OCI-LY7 (cell line): Measurements from ENCODE around the gene BBS5. TPM values are rescaled to one million over a fixed set of nuclear protein-coding genes. Genes with fewer than 3 reads are reported as not detected.

Source experiments
- BruUV-seq: library from RNA; stranded (reverse); fragments of 400-500 nt; replicated peaks from 2 replicates; lab custom pipeline; 2021; lab: Mats Ljungman, UMichigan
- CTCF ChIA-PET: fragments of 300-600 bp; sonication (Branson Sonifier 250); formaldehyde crosslinking; loops from one replicate; lab custom pipeline; 2022; ENCODE audit warnings: antibody characterized with exemption; ENCODE audit not compliant: unreplicated experiment; lab: Charles Lee
- POLR2A ChIA-PET: fragments of 300-600 bp; sonication (Branson Sonifier 250); formaldehyde crosslinking; loops from one replicate; lab custom pipeline; 2022; ENCODE audit warnings: antibody characterized with exemption; lab: Charles Lee
- DNase-seq: peaks from one replicate; pipeline ENCODE4 v3.0.0-alpha.2; 2015; ENCODE audit warnings: low spot score
- H2AFZ ChIP-seq: fragments of 200-600 bp; sonication (generic), shearing (Covaris generic); 2 replicates; pipeline ENCODE4 v1.6.1; 2014; ENCODE audit warnings: mild to moderate bottlenecking, antibody characterized with exemption, low read length, moderate library complexity
- H3K27ac ChIP-seq: fragments of 200-600 bp; sonication (generic); 2 replicates; pipeline ENCODE4 v1.5.1; 2014; ENCODE audit warnings: mixed run types, low read depth, mild to moderate bottlenecking, moderate library complexity, low read length, inconsistent platforms; ENCODE audit not compliant: poor library complexity, severe bottlenecking
- H3K36me3 ChIP-seq: fragments of 200-600 bp; sonication (generic); 2 replicates; pipeline ENCODE4 v1.6.1; 2014; ENCODE audit warnings: mild to moderate bottlenecking, antibody characterized with exemption, low read length, moderate library complexity, mixed read lengths; ENCODE audit not compliant: insufficient read depth
- H3K4me1 ChIP-seq: fragments of 200-600 bp; sonication (generic); 2 replicates; pipeline ENCODE4 v1.5.1; 2014; ENCODE audit warnings: mild to moderate bottlenecking, low read length; ENCODE audit not compliant: insufficient read depth, poor library complexity, severe bottlenecking
- H3K4me2 ChIP-seq: fragments of 200-600 bp; sonication (generic); 2 replicates; pipeline ENCODE4 v1.6.1; 2014; ENCODE audit warnings: mild to moderate bottlenecking, low read length
- H3K4me3 ChIP-seq: fragments of 200-600 bp; sonication (generic); 2 replicates; pipeline ENCODE4 v1.5.1; 2014; ENCODE audit warnings: mild to moderate bottlenecking, low read depth, low read length; ENCODE audit not compliant: poor library complexity, severe bottlenecking
- H3K79me2 ChIP-seq: fragments of 200-600 bp; sonication (generic); 2 replicates; pipeline ENCODE4 v1.6.1; 2016; ENCODE audit warnings: low read depth, mild to moderate bottlenecking, low read length, moderate library complexity, mixed read lengths; ENCODE audit not compliant: insufficient read depth
- H3K9me2 ChIP-seq: fragments of 200-600 bp; sonication (generic); 2 replicates; pipeline ENCODE4 v1.6.1; 2016; ENCODE audit warnings: mild to moderate bottlenecking, low read length, mixed read lengths; ENCODE audit not compliant: insufficient read depth
- H3K9me3 ChIP-seq: fragments of 200-600 bp; sonication (generic); 2 replicates; pipeline ENCODE4 v1.6.1; 2014; ENCODE audit warnings: mild to moderate bottlenecking, mixed run types, low read length, mixed read lengths
- H4K20me1 ChIP-seq: fragments of 200-600 bp; sonication (generic); 2 replicates; pipeline ENCODE4 v1.6.1; 2014; ENCODE audit warnings: mild to moderate bottlenecking, antibody characterized with exemption, low read length, moderate library complexity, mixed read lengths; ENCODE audit not compliant: insufficient read depth
- EZH2phosphoT487 ChIP-seq: fragments of 200-600 bp; sonication (generic); IDR thresholded peaks from 2 replicates; pipeline ENCODE4 v1.6.1; 2018; ENCODE audit warnings: low read depth, borderline replicate concordance, mild to moderate bottlenecking, mixed run types, antibody characterized with exemption, low read length, moderate library complexity, mixed read lengths
- intact Hi-C: fragments of 100-400 bp; cut with micrococcal nuclease; formaldehyde crosslinking; loops from one replicate; pipeline ENCODE4 v1.10.0; 2022; ENCODE audit not compliant: unreplicated experiment
- total RNA-seq, 2 experiments: library from RNA; depleted of rRNA in 1 of 2; stranded (reverse); fragments of >200 nt in 1 of 2; shearing (Covaris generic) in 1 of 2; gene quantifications; 2 replicates each; pipeline ENCODE4 v1.2.3, GENCODE V29; 2014 to 2022
- TF ChIP-seq, protein P1 (sequence below): fragments of 200-600 bp; sonication (generic); conservative IDR thresholded peaks from 2 replicates; pipeline ENCODE4 v1.5.1; 2014; ENCODE audit warnings: mild to moderate bottlenecking, antibody characterized with exemption, low read length, moderate library complexity, mixed read lengths

BBS5 gene
- total RNA-seq, 2 experiments from 2014 or later, result 0.11 to 0.13 TPM

DNA sequence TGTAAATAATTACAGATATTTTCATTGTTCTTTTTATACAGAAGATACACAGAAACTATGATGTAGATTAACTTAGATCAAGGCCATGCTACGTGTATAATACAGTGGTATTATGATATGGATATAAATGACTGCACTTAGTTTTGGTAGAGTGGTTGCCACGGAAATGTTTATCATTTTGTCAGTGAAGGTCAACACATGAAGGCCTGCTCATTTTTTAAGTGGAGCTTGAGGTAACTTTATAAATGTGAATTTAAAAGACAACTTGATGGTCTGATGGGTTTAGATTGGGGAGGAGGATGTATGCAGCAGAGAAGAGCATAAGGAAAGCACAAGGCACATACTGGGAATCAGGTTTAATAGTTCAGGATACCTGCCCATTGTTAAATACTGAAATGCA lies 14.4 kb upstream of the BBS5 start:
- Histone ChIP-seq H3K9me3 (no peaks in the 10 kb centered on the region), H3K9me2 (no peaks in the 10 kb centered on the region), H4K20me1 (no peaks in the 10 kb centered on the region), H3K4me3 (no peak overlapping the region), H3K4me1 (no peaks in the 10 kb centered on the region), H3K36me3 (no peaks in the 10 kb centered on the region), H2AFZ (no peak overlapping the region), H3K4me2 (no peak overlapping the region), H3K27ac (no peak overlapping the region), H3K79me2 (no peaks in the 10 kb centered on the region)
- TF ChIP-seq EZH2phosphoT487, result no peak
- TF ChIP-seq, protein P1, sequence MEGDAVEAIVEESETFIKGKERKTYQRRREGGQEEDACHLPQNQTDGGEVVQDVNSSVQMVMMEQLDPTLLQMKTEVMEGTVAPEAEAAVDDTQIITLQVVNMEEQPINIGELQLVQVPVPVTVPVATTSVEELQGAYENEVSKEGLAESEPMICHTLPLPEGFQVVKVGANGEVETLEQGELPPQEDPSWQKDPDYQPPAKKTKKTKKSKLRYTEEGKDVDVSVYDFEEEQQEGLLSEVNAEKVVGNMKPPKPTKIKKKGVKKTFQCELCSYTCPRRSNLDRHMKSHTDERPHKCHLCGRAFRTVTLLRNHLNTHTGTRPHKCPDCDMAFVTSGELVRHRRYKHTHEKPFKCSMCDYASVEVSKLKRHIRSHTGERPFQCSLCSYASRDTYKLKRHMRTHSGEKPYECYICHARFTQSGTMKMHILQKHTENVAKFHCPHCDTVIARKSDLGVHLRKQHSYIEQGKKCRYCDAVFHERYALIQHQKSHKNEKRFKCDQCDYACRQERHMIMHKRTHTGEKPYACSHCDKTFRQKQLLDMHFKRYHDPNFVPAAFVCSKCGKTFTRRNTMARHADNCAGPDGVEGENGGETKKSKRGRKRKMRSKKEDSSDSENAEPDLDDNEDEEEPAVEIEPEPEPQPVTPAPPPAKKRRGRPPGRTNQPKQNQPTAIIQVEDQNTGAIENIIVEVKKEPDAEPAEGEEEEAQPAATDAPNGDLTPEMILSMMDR, result no peak
- no TSS peak for BruUV-seq
- ChIA-PET POLR2A (interaction anchor here (0.5 to 1.0 kb wide), 2 partner anchors 33 to 306 kb away, joined by 3 read pairs; no protein-coding TSS in a partner anchor), CTCF (no interaction called here)
- intact Hi-C loops, result no loop called here
- peak; percentile 2 for DNase-seq

- no TSS peak for BruUV-seq
- TF ChIP-seq, protein P1, result no peak
- no peak for TF ChIP-seq EZH2phosphoT487
- Histone ChIP-seq H3K4me3 (no peak overlapping the region), H3K79me2 (no peaks in the 10 kb centered on the region), H4K20me1 (no peaks in the 10 kb centered on the region), H3K4me1 (no peaks in the 10 kb centered on the region), H3K36me3 (no peaks in the 10 kb centered on the region), H3K27ac (no peak overlapping the region), H3K4me2 (no peak overlapping the region), H3K9me3 (no peaks in the 10 kb centered on the region), H3K9me2 (no peaks in the 10 kb centered on the region), H2AFZ (no peak overlapping the region)
- ChIA-PET POLR2A (interaction anchor here (0.7 kb wide), 1 partner anchor 175 kb away, joined by 3 read pairs; no protein-coding TSS in a partner anchor), CTCF (interaction anchor here (0.8 kb wide), 1 partner anchor 12 kb away, joined by 3 read pairs; no protein-coding TSS in a partner anchor)
- intact Hi-C loops, result no loop called here
- no peak for DNase-seq
Observed at GRCh38 chr2:169468841-169469240, 10.5 kb upstream of the BBS5 start.

- no TSS peak for BruUV-seq
- no peak overlapping the region for H2AFZ ChIP-seq
- H3K4me3 ChIP-seq, result no peak overlapping the region
- H3K9me2 ChIP-seq, result no peaks in the 10 kb centered on the region
- intact Hi-C loops, result no loop called here
- H3K4me1 ChIP-seq, result no peaks in the 10 kb centered on the region
- no peaks in the 10 kb centered on the region for H3K36me3 ChIP-seq
- ChIA-PET POLR2A (no interaction called here), CTCF (no interaction called here)
- no peak for DNase-seq
- TF ChIP-seq, protein P1, result no peak
- TF ChIP-seq EZH2phosphoT487, result no peak
- no peaks in the 10 kb centered on the region for H3K9me3 ChIP-seq
- H4K20me1 ChIP-seq, result no peaks in the 10 kb centered on the region
- H3K4me2 ChIP-seq, result no peak overlapping the region
- no peak overlapping the region for H3K27ac ChIP-seq
- H3K79me2 ChIP-seq, result no peaks in the 10 kb centered on the region
Observed at GRCh38 chr2:169469952-169470572, 9.2 kb upstream of the BBS5 start.
